Measurements from ENCODE around the gene SIMC1. TPM values are rescaled to one million over a fixed set of nuclear protein-coding genes. Genes with fewer than 3 reads are reported as not detected.
A peak's percentile ranks its signal among the peaks of the same experiment; 100 is the strongest.
"Not testable (repeated sequence)": the region's sequence is repeated elsewhere in the genome, so short reads cannot be mapped to it uniquely, and the experiment has no call there.

Gene SIMC1
- total and polyA plus RNA-seq, 2 donors (not counting 1 experiment from before 2014, with no cell fraction given) = 20.6 to 63.8 TPM

GRCh38 chr5:176235155-176235554 lies 3.1 kb upstream of the SIMC1 start:
- H3K27me3 ChIP-seq (replicated peaks in 1 of 4; ENCODE audit: control extremely low read depth in 1 of 4, control insufficient read depth in 3 of 4, insufficient read depth in 4 of 4, low read length in 3 of 4); H3K4me2 ChIP-seq (replicated peaks; ENCODE audit: low read depth, low read length, poor library complexity, severe bottlenecking); H3K4me3 ChIP-seq (ENCODE audit: control extremely low read depth in 1 of 5, extremely low read depth in 1 of 5, insufficient read depth in 1 of 5, low read depth in 2 of 5, low read length in 4 of 5); H3K9me3 ChIP-seq (ENCODE audit: control extremely low read depth in 1 of 3, control insufficient read depth in 2 of 3, insufficient read depth in 1 of 3, low read length in 2 of 3); H3K79me2 ChIP-seq (ENCODE audit: control insufficient read depth, insufficient read depth, low read length); H3K4me1 ChIP-seq (ENCODE audit: control insufficient read depth in 2 of 2, insufficient read depth in 2 of 2, low read length in 2 of 2); H3K9me3 Mint-ChIP-seq (ENCODE audit: insufficient read depth); POLR2A ChIA-PET; H2AFZ ChIP-seq (ENCODE audit: insufficient read depth, low read depth, low read length, poor library complexity, severe bottlenecking); H3K36me3 ChIP-seq (replicated peaks in 1 of 2; ENCODE audit: control extremely low read depth in 1 of 2, control insufficient read depth in 1 of 2, extremely low read depth in 1 of 2, insufficient read depth in 2 of 2, low read length in 1 of 2); H4K20me1 ChIP-seq (ENCODE audit: control insufficient read depth, insufficient read depth, low read length, poor library complexity, severe bottlenecking); H3K9ac ChIP-seq (ENCODE audit: low read length); H3K27me3 Mint-ChIP-seq; H3K27ac ChIP-seq (ENCODE audit: low read length in 2 of 2); H3K4me3 Mint-ChIP-seq: not testable (repeated sequence)
- DNase-seq (peak; percentile 71), ATAC-seq (ENCODE audit: low read depth) (peak; percentile 31)
- peak; percentile 64 for TF ChIP-seq CTCF (IDR thresholded peaks at IDR 0.05)
- WGBS (ENCODE audit: insufficient coverage) = 0% methylated on average over 1 of the region's 1 CpG
- Mint-ChIP-seq H3K27ac (peak overlapping the region; percentile 60), H3K4me1 (peaks cover 20% of the 10 kb centered on the region)
- intact Hi-C loops (cut with micrococcal nuclease) = loop anchor here (5.0 to 10.0 kb wide), 2 partner anchors 127 to 150 kb away; partner anchors contain the start of genes HIGD2A, KIAA1191 and NOP16
- CTCF ChIA-PET = interaction anchor here (0.6 to 1.3 kb wide), 3 partner anchors 127 to 299 kb away, joined by 3 read pairs; partner anchors contain the start of gene FAF2

DNA sequence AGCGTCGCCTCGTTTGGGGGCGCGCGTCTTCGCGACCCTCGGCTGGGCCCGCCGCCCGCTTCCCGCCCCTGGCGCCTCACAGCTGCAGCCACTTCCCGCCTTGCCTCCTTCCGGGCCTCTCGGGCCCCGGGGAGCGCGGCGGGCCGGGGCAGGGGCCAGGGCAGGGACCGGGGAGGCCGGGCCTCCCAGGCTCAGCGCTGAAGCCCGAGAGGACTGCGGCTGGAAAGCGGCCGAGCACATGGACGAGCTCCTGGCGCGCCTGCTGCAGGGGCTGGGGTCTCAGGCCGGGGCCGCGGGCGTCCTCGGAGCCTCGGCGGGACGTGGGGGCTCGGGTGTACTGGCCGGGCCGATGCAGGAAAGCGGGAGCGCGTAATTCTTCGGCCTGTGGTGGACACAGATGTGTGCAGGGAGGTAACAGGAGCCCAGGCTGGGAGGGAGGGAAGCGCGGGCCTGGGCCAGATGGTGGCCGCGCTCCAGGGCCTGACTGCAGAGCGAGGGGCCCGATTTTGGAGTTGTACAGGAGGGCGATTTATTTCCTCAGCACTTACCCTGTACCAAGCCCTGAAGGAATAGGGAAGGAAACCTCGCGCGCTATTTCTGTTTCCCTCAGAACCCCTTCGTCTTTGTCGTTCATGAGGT lies 540 bp downstream of the SIMC1 start:
- Histone ChIP-seq H3K9ac (ENCODE audit: low read length) (peak overlapping the region; percentile 45), H3K4me3 (ENCODE audit: control extremely low read depth in 1 of 5, extremely low read depth in 1 of 5, insufficient read depth in 1 of 5, low read depth in 2 of 5, low read length in 4 of 5) (peak overlapping the region in 3 of 5 experiments; percentile 32 to 47 (median 39)), H3K27ac (ENCODE audit: low read length in 2 of 2) (peak overlapping the region in 1 of 2 donors; percentile 48)
- no CpG with 5 or more reads among the region's 59 CpGs for WGBS (ENCODE audit: insufficient coverage)
- H2AFZ ChIP-seq (ENCODE audit: insufficient read depth, low read depth, low read length, poor library complexity, severe bottlenecking); H3K4me3 Mint-ChIP-seq; H3K36me3 ChIP-seq (replicated peaks in 1 of 2; ENCODE audit: control extremely low read depth in 1 of 2, control insufficient read depth in 1 of 2, extremely low read depth in 1 of 2, insufficient read depth in 2 of 2, low read length in 1 of 2); H4K20me1 ChIP-seq (ENCODE audit: control insufficient read depth, insufficient read depth, low read length, poor library complexity, severe bottlenecking); H3K9me3 Mint-ChIP-seq (ENCODE audit: insufficient read depth); H3K27me3 Mint-ChIP-seq; H3K27me3 ChIP-seq (replicated peaks in 1 of 4; ENCODE audit: control extremely low read depth in 1 of 4, control insufficient read depth in 3 of 4, insufficient read depth in 4 of 4, low read length in 3 of 4); POLR2A ChIA-PET; H3K79me2 ChIP-seq (ENCODE audit: control insufficient read depth, insufficient read depth, low read length); H3K27ac Mint-ChIP-seq; H3K4me2 ChIP-seq (replicated peaks; ENCODE audit: low read depth, low read length, poor library complexity, severe bottlenecking); DNase-seq; H3K4me1 ChIP-seq (ENCODE audit: control insufficient read depth in 2 of 2, insufficient read depth in 2 of 2, low read length in 2 of 2); H3K9me3 ChIP-seq (ENCODE audit: control extremely low read depth in 1 of 3, control insufficient read depth in 2 of 3, insufficient read depth in 1 of 3, low read length in 2 of 3); CTCF ChIA-PET: not testable (repeated sequence)
- H3K4me1 Mint-ChIP-seq = peaks cover 22% of the 10 kb centered on the region
- ATAC-seq (ENCODE audit: low read depth) = peak; percentile 11
- intact Hi-C loops (cut with micrococcal nuclease) = loop anchor here (5.0 to 10.0 kb wide), 2 partner anchors 124 to 146 kb away; partner anchors contain the start of genes HIGD2A, KIAA1191 and NOP16

DNA sequence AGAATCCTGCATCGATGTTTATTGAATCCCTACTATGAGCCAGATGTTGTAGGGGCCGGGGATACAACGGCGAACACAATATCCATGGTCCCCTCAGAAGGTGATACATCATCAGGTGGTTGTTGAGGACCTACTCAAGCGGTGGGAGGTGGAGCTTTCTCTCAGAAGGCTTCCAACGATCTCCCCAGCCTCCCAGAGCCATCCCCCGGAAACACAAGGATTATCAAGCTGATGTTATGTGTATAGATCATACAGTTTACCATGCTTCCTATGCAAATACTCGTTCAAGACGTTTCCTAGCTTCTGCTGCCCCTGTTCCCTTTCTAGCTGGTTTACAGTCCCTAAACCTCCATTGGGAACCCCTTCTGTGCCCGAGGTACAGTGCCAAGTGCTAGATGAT lies 1.1 kb downstream of the SIMC1 start:
- intact Hi-C loops (cut with micrococcal nuclease) = loop anchor here (5.0 to 10.0 kb wide), 2 partner anchors 123 to 145 kb away; partner anchors contain the start of genes HIGD2A, KIAA1191 and NOP16
- H3K4me1 ChIP-seq (ENCODE audit: control insufficient read depth in 2 of 2, insufficient read depth in 2 of 2, low read length in 2 of 2); H3K9me3 Mint-ChIP-seq (ENCODE audit: insufficient read depth); H3K4me3 ChIP-seq (ENCODE audit: control extremely low read depth in 1 of 5, extremely low read depth in 1 of 5, insufficient read depth in 1 of 5, low read depth in 2 of 5, low read length in 4 of 5); H3K9ac ChIP-seq (ENCODE audit: low read length); H3K9me3 ChIP-seq (ENCODE audit: control extremely low read depth in 1 of 3, control insufficient read depth in 2 of 3, insufficient read depth in 1 of 3, low read length in 2 of 3); CTCF ChIA-PET; H3K36me3 ChIP-seq (replicated peaks in 1 of 2; ENCODE audit: control extremely low read depth in 1 of 2, control insufficient read depth in 1 of 2, extremely low read depth in 1 of 2, insufficient read depth in 2 of 2, low read length in 1 of 2); H3K27me3 Mint-ChIP-seq; H4K20me1 ChIP-seq (ENCODE audit: control insufficient read depth, insufficient read depth, low read length, poor library complexity, severe bottlenecking); POLR2A ChIA-PET; DNase-seq; H3K79me2 ChIP-seq (ENCODE audit: control insufficient read depth, insufficient read depth, low read length); H3K27me3 ChIP-seq (replicated peaks in 1 of 4; ENCODE audit: control extremely low read depth in 1 of 4, control insufficient read depth in 3 of 4, insufficient read depth in 4 of 4, low read length in 3 of 4); ATAC-seq (ENCODE audit: low read depth); H2AFZ ChIP-seq (ENCODE audit: insufficient read depth, low read depth, low read length, poor library complexity, severe bottlenecking); H3K27ac ChIP-seq (ENCODE audit: low read length in 2 of 2); H3K4me2 ChIP-seq (replicated peaks; ENCODE audit: low read depth, low read length, poor library complexity, severe bottlenecking); H3K27ac Mint-ChIP-seq; H3K4me3 Mint-ChIP-seq: not testable (repeated sequence)
- H3K4me1 Mint-ChIP-seq = peaks cover 24% of the 10 kb centered on the region
- no CpG with 5 or more reads among the region's 10 CpGs for WGBS (ENCODE audit: insufficient coverage)
